ENCODE data around the gene STK39.

- no peak for TF ChIP-seq CTCF (conservative IDR thresholded peaks at IDR 0.05; ENCODE audit: low read length)
- no peak for TF ChIP-seq EZH2phosphoT487 (IDR thresholded peaks at IDR 0.05; ENCODE audit: borderline replicate concordance, low read depth, low read length)
Observed at GRCh38 chr2:168135121-168135520, 112.3 kb downstream of the STK39 start.
